Activated CD4-positive, CD25-positive, alpha-beta regulatory T cell treated with anti-CD3 and anti-CD28 coated beads, Interleukin-2, amount 50 U/mL, for 16 hours (primary cell): ENCODE data around the gene SMIM32.

ENCODE experiments used
- DNase-seq: peaks from one replicate; pipeline ENCODE4 v3.0.0-alpha.2; 2020; ENCODE audit warnings: low read depth, low spot score

The SMIM32 gene

DNA sequence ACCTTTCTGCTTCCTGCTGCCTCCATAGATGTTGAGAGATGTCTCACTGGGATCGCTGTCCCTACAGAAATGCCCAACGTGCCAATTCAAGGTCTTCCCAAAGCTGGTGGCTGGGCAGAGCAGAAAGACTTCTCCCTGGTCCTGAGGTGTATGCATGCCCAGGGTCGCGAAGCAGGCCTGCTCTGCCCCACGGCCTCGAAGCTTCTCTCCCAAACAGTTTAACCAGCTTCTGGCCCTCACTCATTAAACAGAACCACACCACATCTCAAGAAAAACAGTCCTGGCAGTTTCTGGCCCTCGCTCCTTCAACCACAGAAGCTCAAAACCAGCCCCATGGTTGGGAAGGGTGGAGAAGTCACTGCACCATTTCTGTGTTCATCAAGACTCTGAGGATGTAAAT, 14.7 kb upstream of the SMIM32 start:
- DNase-seq, result no peak

DNA sequence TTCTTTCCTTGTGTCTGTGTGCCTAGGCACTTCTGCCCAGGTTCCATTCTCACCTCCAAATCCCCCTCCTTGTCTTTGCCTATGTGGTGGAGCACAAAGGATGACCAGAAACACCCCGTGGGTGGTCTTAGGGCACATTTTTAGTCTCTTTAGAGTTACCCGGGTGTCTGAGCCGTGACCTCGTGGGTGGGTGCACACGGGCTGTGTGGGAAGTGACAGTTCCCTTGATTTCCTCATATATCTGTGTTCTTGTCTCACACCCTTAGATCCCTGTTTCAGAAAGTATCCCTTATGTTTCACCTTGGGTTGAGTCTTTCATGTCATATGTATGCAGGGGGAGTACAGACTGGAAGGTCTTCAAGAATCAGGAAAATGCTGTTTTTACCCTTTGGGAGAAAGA, 13.4 kb upstream of the SMIM32 start:
- DNase-seq, result no peak

DNA sequence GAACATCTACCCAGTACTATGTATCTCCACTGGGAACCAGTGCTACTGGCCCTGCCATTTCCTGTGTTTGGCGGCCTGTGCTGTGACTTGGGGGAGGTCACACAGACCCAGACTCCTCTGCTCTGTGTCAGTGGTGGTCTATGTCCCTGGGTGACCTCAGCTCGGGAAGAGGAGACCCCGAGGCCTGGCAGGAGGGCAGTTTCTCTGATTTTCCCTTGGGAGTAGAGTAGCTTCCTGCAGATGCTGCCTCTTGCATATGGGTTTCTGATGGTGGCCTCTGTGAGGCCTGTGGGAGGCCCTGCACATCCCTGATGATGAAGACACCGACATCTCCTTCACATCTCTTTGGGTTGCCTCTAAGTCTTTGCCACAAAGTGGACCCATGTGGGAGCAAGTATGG, 13.0 kb upstream of the SMIM32 start:
- DNase-seq, result no peak

DNA sequence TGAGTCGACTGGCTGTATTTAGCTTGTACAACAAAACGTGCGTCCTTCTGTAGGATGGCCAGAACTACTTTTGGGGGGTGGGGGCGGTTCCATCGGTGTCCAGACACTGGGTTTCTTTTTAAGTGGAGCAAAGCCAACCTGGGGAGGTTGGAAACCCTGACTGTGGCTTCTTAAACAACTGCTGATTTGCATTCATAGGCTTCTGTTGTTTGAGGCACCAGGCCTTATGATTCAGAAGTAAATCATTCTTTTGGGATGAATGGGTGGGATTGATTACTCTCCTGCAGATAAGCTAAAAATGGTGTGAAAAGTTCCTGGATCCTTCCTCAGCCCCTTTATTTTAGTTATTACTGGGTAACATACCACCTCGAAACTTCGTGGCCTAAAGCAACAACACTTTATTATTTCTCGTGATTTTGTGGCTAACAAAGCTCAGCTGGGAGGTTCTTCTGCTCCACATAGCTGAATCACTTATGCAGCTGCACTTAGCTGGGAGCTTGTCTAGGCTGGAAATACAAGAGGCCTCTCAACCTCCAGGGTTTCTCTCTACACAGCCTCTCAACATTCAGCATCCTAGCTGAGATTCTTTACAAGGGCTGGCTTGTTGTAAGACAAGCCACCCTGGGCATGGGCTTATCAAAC, 12.2 kb upstream of the SMIM32 start:
- DNase-seq, result no peak

DNA sequence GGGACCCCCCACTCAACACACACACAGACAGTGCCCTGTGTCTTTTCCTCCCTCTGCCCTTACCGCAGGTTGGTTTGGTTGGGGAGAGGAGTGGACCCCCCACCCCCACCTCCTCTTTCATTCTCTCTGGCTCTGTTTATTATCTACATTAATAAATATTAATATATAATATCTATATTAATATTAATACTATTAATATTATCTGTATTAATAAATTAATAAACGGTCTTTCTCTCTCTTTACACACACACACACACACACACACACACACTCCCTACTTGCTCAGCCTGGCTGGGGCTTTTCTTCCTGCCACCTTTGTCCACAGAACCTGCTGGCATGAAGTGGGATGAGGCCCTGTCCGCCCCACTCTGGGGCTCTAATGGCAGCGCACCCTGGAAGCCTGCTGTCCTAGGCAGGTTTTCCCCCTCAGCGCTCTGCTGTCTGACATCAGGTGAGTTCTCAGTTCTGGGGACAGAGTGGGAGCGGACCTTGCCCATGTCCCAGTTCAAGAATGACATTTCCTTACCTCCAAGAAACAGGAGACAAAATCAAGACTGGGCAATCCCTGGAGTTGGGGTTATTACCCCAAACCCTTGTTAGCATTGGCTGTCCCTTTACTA, 10.5 kb upstream of the SMIM32 start:
- DNase-seq, result no peak

DNA sequence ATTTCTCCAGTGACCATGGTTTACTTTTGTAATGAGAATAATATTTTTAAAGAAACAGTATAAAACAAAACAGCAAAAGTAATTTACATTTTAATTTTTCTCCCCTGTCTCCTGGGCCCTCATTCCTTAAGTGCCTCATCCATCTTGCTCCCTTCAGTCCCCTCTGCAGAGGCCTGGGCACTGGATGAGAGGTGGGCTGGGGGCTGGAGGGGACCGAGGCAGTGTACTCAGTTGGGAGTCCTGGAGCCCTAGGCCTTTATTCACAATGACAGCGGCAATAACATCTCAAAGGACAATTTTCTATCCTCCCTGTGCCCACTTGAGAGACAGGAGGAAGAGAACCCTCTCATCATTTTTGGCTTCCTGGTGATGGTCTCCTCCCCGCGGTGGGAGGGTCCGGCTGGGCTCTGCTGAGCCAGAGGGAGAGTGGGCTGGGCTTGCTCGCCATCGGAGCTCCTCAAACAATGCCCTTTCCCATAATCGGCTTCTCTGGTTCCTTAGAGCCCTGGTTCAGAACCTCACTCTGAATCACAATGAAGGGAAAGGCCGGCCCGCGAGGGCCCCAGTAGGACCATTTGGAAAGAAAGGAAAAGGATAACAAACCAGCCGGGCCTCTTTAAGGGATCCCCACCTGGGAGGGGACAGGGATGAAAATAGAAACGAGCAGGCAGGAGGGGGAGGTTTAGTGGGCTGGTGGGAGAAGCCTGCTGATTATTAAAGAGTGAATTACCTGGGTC, 9.7 kb upstream of the SMIM32 start:
- no peak for DNase-seq

DNA sequence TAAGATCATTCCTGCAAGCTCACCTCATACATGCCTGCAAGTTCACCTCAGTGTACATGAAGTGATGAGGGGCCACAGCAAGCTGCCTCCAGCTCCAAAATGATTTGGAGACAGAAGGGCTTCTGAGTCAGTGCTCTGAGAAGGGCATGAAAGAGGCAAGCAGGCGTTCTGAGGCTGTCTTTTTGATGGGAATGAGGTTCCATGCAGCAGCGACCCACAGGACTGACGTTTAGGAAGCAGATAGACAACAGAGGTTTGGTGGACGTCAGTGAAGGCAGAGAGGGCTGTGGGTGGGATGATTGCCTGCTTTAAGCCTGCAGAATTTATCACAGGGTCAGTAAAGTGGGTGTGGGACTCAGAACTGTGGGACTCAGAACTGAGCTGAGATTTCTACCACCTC, 8.9 kb upstream of the SMIM32 start:
- DNase-seq, result no peak

DNA sequence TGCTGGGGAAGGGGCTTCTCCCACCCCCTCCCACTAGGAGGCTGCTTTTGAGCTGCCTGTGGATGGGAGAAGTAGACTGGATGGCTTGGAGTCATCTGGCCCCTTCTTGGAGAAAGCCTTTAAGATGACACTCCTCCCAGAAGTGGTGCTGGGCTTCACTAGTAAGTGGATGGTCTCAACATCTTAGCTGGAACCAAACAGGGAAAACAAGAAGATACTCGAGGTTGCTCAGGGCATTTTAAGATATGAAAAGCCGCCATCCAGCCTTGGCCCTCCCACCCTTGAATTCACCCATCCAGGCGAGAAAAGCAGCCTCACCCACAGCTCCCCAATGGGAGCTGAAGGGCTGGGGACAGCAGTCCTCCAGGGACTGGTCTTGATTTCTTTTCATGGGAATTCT, 7.8 kb upstream of the SMIM32 start:
- DNase-seq, result no peak

DNA sequence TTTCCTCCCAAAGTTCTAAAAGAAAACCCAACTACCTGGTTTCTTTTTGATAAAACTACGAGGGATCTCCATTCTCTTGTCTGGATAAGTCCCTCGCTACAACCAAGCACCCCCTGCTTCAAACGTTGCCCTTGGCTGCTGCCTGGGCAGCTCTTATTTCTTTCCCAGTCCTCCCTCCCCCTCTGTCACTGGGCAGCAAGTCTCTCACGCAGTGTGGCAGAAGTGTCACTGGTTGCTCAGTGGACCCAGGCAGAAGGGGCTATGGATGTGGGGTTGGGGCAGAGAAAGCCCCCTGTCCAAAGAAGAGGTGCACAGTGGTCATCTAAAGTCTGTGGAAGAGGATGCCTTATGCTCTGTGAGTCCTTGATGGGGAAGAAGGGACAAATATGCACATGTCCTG, 7.2 kb upstream of the SMIM32 start:
- DNase-seq, result no peak

DNA sequence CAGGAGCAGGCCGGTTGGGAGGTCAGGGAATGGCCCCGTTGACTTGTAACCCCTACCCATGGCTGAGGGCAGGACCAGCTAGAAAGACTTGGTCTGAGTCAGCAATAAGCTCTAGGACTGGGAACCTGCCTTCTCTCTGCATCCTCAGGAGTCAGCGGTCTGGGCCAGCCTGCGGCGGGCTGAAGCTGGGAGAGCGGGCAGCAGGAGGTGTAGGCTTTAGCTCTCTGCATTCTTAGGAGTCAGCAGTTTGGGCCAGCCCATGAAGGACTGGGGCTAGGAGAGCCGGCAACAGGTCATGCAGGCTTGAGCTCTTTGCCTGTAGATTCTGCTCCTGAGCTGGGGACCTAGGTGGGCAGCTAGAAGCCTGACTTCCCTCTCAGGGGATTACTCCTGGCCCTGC, 6.4 kb upstream of the SMIM32 start:
- DNase-seq, result no peak

DNA sequence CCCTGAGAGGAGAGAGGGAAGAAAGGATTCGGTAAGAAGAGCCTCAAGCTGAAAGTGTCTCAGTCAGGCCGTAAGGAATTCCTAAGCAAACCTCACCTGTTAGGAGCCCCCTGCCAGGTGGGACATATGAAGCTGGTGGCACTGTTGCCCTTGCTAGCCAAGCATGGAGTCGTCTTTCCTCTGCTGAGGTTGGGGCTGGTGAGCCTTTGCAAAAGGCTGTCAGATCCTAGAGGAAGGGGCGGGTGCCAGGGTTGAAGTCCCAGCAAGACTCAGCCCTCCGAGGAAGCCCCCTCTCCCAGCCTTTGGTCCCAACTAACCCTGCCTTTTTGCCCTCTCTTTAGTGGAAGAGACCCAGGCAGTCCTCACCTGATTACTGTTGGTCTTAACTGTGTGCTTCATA, 5.5 kb upstream of the SMIM32 start:
- no peak for DNase-seq

DNA sequence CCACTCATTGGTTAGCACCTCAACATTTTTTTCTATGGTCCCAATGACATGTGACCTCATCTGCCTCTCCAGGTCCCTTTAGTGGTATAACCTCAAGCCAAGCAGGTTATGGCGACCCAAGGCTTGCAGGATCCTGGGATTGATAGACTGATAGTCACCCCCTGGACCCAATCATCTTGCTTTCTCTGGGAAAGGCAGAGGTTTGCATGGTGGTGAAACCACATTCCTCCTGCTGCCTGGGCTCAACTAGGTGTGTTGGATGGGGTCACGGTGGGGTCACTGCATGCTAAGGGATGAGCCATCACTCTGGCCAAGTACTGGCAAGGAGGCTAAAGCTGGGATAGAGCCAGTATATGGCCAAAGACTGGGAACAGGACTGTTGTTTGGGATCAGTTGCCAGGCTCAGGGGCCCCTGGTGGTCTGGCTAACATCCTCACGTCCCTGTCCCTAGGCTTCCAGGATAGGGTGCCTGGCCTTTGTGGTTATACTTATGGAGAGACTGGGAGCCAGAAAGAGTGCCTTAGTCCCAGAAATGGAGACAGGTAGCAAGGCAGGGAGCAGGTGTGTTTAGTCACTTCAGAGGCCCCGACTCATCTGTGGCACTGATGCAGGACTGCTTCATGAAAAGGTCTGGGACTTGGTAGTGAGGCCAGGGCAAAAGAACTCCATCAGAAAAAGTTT, 4.6 kb upstream of the SMIM32 start:
- DNase-seq, result no peak

DNA sequence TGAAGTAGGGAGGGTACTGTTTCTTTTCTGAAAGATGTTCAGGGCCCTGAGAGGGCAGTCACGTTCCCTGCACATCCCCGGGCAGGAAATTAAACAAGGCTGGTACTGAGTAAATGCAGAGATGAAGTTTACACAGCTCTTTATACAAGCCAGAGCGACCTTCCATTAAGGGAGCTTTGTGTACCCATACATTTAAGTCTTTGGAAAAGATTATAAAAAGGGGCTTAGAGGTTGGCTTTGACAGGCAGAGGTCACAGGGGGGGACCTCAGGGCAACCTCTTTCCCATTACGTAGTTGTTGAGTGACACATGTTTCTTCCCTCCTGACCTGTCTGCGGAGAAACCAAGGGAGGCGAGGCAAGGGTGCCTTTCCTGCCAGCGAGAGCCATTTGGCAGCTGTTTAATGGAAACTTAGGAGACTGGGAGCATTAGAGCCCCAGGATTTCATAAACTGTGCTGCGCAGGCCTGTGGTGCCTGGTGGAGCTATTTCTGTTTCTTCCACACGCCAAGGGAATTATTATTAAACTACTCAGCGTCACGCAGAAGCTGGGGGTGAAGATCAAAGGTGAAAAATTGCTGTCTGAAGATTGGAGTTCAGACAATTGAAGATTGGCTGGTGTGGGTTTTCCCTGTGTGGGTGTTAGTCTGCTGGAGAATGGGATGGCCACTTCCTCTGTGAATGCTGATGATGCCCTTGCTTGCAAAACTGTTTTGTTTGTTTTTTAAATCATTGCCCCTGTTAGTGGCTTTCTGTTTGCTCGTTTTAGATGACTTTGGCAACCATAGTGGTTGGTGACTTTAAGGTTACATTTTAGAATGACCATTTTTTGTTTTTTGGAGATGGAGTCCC, 3.2 kb upstream of the SMIM32 start:
- no peak for DNase-seq

DNA sequence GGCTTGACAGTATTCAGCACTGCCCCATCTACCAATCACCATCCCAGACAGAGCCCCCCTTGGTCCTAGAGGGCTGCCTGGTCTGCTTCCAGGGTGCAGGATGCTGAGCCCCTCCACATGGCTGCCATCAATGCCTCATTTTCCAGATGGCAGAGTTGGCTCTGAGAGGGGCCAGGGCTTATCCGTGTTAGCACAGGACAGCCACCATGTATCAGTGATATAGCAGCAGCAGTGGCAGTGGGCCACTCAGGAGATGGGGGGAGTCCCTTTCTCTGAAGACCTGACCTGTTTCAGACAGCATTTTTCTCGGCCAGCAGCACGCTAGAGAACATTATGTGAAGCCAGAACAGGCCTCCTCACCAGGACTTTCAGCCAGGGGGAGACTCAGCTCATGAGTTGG, 1.6 kb upstream of the SMIM32 start:
- no peak for DNase-seq

DNA sequence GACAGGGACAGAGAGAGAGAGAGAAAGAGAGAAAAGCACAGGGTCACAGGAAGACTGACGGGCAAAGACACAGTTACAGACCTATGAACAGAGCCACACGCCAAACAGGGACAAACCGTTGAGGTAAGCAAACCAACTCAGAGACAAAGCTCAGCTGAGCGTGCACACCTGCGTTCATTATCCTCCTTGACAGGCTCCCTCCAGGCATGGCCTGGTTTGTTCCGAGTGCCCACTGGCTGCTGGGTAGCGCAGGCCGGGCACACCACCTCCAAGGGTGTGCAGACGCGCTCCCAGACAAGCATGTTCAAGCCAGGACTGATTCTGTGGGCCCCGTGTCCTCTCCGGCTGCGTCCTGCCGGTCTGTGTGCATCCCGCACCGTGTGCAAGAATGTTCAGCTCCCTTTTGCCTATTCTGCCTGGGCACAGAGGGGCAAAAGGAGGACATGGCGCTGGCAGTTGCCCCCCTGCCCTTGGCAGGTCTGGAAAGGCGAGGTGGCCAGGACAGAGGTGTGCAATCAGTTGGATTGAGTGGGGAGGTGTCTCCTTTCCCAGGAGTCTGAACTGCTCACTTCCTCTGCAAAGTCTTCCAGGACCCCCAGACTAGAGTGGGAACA, 467 bp upstream of the SMIM32 start:
- DNase-seq, result no peak

DNA sequence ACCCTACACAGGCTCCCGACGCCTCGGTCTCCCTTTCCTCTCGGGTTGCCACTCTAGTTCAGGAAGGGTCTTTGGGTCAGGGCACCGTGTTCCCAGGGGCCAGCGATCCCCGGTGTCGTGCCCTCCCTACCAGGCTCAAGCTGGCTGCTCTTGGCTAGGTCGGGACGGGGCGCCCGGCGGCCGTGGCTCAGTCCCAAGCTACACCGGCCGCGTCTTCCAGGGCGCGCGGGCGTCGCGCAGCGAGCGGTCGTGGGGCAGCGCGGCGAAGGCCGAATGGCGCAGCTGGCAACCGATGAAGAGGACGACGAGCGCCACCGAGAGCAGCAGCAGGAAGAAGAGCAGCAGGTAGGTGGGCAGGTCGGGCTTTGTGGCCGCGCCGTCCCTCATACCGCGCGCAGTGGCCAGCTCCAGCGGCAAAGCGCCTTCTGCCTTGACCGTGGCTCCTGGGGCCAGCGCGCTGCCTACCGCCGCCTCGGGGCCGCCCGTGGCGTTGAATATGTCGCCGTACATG, 892 bp downstream of the SMIM32 start:
- DNase-seq, result no peak

DNA sequence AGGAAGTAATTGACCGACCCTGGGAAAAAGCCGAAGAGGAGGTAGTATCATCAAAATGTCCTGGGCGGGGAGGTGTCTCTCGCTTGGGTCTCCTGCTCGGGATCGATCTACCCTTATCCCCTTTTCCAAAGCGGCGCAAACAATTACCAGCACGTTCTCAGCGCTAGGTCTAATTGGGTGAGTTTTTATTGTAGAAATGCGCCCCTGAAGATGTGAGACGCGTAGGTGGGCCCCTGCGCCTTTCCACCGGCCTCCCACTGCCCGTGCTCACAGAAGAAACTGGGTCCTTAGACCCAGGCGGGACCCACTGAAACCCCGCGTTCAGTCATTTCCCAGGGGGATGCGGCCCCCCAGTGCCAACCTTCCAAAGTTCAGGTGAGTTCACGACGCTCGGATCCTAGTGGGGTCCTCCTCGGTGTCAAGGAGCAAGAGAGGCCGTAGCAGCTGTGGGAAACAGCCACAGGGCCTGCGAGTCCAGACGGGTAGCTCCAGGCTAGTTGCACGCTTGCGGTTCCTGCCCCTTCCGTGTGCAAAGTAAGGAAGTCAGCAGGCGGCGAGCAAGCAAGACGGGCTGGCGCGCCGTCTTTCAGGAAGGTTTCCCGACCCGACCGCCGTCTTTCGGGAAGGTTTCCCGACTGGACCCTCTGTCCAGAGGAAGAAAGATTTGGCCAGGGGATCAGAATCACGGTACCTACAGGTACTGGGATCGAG, 1.5 kb downstream of the SMIM32 start:
- DNase-seq, result no peak

DNA sequence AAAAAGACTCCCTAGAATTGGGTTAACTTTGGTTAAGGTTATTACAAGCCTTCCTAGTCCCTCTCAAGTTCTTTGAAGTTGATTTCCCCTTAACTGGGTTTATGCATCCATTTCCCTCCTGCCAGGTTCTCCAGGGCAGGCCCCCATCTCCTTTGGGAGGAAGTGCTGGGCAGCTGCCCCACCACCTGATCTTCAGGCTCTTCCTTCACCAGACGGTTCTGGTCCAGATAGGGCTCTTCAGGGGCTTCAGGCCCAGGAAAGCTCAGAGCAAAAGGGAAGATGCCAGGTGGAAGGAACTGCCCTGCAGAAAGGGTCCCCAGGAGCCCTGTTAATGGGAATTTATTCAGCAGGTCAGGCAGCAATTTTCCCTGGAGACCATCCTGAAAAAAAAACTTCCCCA, 2.1 kb downstream of the SMIM32 start:
- no peak for DNase-seq

DNA sequence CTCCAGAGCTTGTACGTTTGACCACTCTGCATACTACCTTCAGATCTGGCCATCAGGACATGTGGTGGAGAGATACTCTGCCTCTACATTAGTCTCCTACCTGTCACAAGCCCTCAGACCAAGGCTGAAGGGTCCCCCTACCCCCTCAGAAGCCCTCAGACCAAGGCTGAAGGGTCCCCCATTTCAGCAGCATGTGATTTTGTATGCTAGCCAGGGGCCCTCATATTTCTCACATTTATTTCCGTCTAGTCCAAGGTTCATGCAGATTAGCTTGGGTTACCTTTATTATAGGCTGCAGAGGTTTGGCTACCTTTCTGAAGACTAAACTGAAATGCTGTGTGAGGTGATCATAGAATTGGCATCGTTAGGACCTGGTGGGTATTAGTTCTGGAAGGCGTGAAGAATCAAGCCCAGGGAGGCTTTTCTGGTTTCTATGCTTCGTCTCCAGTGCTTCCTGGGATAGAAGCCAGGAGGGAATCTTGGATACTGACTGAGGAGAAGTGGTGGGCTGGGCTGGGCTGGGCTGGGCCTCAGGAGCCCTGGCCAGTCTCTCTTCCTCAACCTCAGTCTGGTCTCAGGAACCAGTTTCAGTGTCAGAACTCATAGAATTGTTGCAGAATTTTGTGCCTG, 2.8 kb downstream of the SMIM32 start:
- DNase-seq, result no peak

DNA sequence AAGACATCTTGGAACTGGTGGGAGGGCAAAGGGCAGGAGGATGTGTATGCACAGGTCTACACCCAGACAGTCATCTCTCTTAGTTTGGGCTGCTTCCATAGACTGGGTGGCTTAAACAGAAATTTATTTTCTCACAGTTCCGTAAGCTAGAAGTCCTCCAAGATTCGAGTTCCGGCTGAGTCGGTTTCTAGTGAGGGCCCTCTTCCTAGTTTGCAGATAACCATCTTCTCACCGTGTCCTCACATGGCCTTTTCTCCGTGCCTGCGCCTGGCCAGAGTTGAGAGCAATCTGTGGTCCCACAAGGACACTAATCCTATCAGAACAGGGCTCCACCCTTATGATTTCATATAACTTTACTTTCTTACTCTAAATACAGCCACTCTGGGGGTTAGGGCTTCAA, 4.1 kb downstream of the SMIM32 start:
- DNase-seq, result no peak
